Measurements from ENCODE around the gene BTBD2. TPM values are rescaled to one million over a fixed set of nuclear protein-coding genes. Genes with fewer than 3 reads are reported as not detected.
A peak's percentile ranks its signal among the peaks of the same experiment; 100 is the strongest.

BTBD2 gene
- total and polyA plus RNA-seq, 4 donors, result 7.4 to 25.1 (median 20.2) TPM

DNA sequence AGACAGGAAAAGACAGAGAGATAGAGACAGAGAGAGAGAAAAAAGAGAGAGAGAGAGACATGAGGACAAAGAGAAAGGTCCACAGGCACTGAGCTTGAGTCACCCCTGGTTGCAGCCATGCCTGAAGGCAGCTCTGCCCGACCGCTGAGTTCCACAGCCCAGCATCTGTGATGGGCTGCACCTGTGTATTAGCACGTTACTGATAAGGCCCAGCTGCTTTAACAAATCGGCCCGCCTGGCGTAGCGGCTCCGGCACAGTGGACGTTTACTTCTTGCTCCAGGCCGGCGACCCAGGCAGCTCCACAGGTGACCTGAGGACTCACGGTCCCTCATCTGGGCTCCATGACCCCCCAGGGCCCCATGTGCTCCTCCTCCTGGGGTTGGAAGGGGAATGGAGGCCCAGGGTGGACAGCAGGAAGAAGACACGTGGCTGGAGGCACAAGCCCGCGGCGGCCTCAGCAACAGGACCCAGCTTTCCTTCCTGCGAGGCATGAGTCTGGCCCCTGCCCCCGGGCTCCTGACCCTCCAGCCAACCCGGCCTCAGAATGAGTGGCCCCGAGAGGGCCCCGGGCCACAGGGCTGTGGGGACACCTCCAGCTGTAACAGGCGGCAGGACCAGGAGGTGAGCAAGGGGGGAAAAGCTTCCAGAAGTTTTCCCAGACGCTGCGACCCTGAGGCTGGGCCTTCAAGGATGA lies 78.5 kb downstream of the BTBD2 start:
- no peak overlapping the region for H3K4me3 ChIP-seq (ENCODE audit: low read depth in 1 of 3, low read length in 3 of 3)
- no peak overlapping the region for H3K27ac ChIP-seq (ENCODE audit: low read depth in 1 of 2, low read length in 2 of 2)
- DNase-seq (ENCODE audit: low spot score), result no peak
- no peak overlapping the region for H3K9ac ChIP-seq (ENCODE audit: low read depth in 1 of 2, low read length in 2 of 2)
- no peaks in the 10 kb centered on the region for H3K36me3 ChIP-seq (ENCODE audit: control insufficient read depth in 4 of 4, insufficient read depth in 3 of 4, low read depth in 1 of 4, low read length in 3 of 4)
- no peaks in the 10 kb centered on the region for H3K27me3 ChIP-seq (ENCODE audit: control insufficient read depth in 4 of 4, insufficient read depth in 4 of 4, low read length in 3 of 4)
- no peaks in the 10 kb centered on the region for H3K9me3 ChIP-seq (ENCODE audit: control insufficient read depth in 4 of 4, low read length in 3 of 4)
- 90% methylated on average over 24 of the region's 24 CpGs for WGBS
- H3K4me1 ChIP-seq (ENCODE audit: control insufficient read depth in 4 of 4, insufficient read depth in 4 of 4, low read length in 3 of 4), result peaks cover 0 to 9% (median 3%) of the 10 kb centered on the region in 4 donors
- TF ChIP-seq GABPA (IDR thresholded peaks at IDR 0.05 in 1 of 2, conservative IDR thresholded peaks at IDR 0.05 in 1 of 2), result no peak
- no peak for TF ChIP-seq YY1 (IDR thresholded peaks at IDR 0.05)
- no peak for TF ChIP-seq JUND (IDR thresholded peaks at IDR 0.05)
- TF ChIP-seq HNF4G (IDR thresholded peaks at IDR 0.05), result no peak
- TF ChIP-seq HNF4A (conservative IDR thresholded peaks at IDR 0.05), result no peak
- TF ChIP-seq, protein P1, sequence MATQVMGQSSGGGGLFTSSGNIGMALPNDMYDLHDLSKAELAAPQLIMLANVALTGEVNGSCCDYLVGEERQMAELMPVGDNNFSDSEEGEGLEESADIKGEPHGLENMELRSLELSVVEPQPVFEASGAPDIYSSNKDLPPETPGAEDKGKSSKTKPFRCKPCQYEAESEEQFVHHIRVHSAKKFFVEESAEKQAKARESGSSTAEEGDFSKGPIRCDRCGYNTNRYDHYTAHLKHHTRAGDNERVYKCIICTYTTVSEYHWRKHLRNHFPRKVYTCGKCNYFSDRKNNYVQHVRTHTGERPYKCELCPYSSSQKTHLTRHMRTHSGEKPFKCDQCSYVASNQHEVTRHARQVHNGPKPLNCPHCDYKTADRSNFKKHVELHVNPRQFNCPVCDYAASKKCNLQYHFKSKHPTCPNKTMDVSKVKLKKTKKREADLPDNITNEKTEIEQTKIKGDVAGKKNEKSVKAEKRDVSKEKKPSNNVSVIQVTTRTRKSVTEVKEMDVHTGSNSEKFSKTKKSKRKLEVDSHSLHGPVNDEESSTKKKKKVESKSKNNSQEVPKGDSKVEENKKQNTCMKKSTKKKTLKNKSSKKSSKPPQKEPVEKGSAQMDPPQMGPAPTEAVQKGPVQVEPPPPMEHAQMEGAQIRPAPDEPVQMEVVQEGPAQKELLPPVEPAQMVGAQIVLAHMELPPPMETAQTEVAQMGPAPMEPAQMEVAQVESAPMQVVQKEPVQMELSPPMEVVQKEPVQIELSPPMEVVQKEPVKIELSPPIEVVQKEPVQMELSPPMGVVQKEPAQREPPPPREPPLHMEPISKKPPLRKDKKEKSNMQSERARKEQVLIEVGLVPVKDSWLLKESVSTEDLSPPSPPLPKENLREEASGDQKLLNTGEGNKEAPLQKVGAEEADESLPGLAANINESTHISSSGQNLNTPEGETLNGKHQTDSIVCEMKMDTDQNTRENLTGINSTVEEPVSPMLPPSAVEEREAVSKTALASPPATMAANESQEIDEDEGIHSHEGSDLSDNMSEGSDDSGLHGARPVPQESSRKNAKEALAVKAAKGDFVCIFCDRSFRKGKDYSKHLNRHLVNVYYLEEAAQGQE (IDR thresholded peaks at IDR 0.05), result no peak
- TF ChIP-seq EGR1 (IDR thresholded peaks at IDR 0.05; ENCODE audit: low read depth in 2 of 2), result no peak
- TF ChIP-seq NR2F2 (IDR thresholded peaks at IDR 0.05), result no peak
- TF ChIP-seq, protein P2, sequence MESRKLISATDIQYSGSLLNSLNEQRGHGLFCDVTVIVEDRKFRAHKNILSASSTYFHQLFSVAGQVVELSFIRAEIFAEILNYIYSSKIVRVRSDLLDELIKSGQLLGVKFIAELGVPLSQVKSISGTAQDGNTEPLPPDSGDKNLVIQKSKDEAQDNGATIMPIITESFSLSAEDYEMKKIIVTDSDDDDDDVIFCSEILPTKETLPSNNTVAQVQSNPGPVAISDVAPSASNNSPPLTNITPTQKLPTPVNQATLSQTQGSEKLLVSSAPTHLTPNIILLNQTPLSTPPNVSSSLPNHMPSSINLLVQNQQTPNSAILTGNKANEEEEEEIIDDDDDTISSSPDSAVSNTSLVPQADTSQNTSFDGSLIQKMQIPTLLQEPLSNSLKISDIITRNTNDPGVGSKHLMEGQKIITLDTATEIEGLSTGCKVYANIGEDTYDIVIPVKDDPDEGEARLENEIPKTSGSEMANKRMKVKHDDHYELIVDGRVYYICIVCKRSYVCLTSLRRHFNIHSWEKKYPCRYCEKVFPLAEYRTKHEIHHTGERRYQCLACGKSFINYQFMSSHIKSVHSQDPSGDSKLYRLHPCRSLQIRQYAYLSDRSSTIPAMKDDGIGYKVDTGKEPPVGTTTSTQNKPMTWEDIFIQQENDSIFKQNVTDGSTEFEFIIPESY (IDR thresholded peaks at IDR 0.05), result no peak
- no peak for TF ChIP-seq TAF1 (conservative IDR thresholded peaks at IDR 0.05)

DNA sequence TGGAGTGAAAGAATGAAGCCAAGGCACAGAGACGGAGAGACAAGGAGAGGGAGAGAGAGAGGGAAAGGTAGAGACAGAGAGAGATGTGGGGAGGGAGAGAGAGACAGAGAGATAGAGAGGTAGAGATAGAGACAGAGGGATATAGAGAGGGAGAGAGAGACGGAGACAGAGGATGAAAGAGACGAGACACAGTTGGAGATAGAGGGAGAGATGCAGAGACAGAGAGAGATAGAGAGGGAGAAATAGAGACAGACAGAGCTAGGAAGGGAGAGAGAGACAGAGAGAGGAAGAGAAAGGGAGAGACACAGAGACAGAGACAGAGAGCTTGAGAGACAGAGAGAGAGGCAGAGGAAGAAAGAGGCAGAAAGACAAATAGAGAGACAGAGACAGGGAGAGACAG lies 79.1 kb downstream of the BTBD2 start:
- TF ChIP-seq FOXA2 (IDR thresholded peaks at IDR 0.05), result no peak
- TF ChIP-seq RXRA (IDR thresholded peaks at IDR 0.05), result no peak
- Histone ChIP-seq H3K9me3 (ENCODE audit: control insufficient read depth in 4 of 4, low read length in 3 of 4) (no peaks in the 10 kb centered on the region), H3K4me1 (ENCODE audit: control insufficient read depth in 4 of 4, insufficient read depth in 4 of 4, low read length in 3 of 4) (peaks cover 0 to 6% (median 3%) of the 10 kb centered on the region in 4 donors), H3K4me3 (ENCODE audit: low read depth in 1 of 3, low read length in 3 of 3) (no peak overlapping the region), H3K36me3 (ENCODE audit: control insufficient read depth in 4 of 4, insufficient read depth in 3 of 4, low read depth in 1 of 4, low read length in 3 of 4) (no peaks in the 10 kb centered on the region), H3K27ac (ENCODE audit: low read depth in 1 of 2, low read length in 2 of 2) (peak overlapping the region; percentile 10 to 52), H3K9ac (ENCODE audit: low read depth in 1 of 2, low read length in 2 of 2) (no peak overlapping the region), H3K27me3 (ENCODE audit: control insufficient read depth in 4 of 4, insufficient read depth in 4 of 4, low read length in 3 of 4) (no peaks in the 10 kb centered on the region)
- no peak for DNase-seq (ENCODE audit: low spot score)
- WGBS, result 88% methylated on average over 3 of the region's 3 CpGs

Measured in liver (tissue), 9 donors.